Renal cortical epithelial cell (primary cell): ENCODE results near the gene EFCAB13. TPM values are rescaled to one million over a fixed set of nuclear protein-coding genes. Genes with fewer than 3 reads are reported as not detected.

ENCODE experiments used
- DNase-seq: peaks from one replicate; pipeline ENCODE4 v3.0.0-alpha.2; 2011; ENCODE audit warnings: low read depth
- total RNA-seq: library from RNA; depleted of rRNA; stranded (reverse); fragments of >200 nt; gene quantifications from 2 replicates; pipeline ENCODE4 v1.2.3, GENCODE V29; 2014

Gene EFCAB13, protein sequence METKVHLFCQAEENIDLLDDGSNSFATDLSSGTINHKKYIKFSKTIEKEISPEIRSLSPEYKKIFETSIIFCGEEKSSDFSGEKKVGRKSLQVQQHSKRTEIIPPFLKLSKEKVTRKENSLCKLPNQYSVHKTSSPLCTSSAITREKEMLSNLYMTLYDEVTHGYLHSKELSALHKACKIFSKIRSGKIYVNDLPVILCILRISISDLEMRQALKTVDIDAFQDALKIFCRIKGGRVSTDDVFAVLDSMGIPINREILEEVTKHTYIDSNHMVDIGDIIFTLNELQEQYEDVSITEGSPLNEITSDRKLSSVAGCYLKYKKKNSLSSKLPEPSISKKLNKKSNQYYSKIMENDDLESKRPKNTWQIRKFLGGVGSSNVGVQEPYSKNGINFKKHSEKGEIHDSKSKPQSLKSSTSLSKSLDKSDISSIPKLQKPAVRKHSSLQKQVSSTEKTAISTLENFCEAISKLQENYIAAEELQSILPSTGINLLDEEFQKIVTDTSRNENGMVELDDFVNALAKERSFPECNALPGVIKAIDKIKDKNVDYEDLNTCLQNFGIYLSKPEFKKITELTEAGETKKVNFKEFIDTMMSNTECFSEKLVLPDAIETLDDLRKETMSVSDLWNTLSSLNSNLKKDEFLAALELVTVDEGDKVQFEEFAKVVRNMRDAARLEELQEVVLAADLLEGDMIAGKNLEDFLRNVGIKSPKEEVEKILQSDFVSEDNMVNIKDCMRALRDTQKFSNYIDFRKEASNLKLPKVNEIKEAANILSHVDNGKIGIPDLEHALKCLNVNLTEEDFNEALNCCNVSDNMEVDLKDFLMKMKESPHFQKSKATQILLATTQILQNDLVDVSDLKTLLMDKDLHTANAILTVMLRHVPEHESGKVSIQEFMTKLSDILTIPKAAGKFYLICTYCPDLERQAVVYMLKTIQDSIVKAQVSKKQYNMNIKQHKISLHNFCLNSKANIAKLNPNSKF
- total RNA-seq, result 13.7 and 88.4 TPM in 2 replicates

DNA sequence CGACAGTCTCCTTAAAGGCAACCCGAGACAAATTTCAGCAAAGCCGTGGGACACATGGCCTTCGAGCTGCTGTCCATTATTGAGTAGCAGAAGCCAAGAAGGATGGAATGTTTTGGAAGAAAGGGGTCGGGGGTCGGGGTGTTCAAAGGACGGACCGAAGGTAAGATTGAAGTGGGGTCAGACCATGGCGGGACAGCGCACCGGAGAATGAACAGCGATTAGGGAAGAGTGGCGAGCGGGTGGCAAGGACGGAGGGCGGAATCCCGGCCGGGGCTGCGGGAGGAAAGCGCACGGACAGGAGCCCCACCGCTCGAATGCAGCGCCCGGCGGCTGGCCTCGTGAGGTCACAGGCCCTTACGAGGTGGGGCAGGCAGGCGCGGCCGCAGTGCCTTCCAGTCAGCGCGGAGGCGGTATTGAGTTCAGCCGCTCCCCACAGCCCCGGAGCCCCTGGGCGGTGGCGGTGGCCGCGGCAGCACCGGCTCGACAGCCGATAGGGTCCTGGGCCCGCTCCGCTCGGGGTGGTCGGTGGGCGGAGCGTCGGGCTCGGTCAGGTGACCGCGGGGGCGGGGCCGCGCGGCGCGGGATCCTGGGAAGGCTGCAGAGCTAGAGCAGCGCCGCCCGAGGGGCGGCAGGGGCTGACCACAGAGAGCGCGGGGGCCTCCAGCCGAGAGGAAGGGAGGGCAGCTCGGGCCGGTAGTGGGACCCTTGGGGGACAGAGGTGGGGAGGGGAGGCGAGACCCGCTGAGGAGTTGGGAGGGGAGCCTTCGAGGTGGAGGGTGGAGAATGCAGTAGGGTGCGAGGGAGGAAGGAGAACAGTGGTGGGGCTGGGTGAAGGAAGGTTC lies at the start of gene EFCAB13:
Gene EFCAB13, plus strand, starts transcription at position 574 of the 842 bp plus-strand sequence. CDS start 4,399 bp downstream, outside the sequence.
- peak; percentile 70 for DNase-seq

DNA sequence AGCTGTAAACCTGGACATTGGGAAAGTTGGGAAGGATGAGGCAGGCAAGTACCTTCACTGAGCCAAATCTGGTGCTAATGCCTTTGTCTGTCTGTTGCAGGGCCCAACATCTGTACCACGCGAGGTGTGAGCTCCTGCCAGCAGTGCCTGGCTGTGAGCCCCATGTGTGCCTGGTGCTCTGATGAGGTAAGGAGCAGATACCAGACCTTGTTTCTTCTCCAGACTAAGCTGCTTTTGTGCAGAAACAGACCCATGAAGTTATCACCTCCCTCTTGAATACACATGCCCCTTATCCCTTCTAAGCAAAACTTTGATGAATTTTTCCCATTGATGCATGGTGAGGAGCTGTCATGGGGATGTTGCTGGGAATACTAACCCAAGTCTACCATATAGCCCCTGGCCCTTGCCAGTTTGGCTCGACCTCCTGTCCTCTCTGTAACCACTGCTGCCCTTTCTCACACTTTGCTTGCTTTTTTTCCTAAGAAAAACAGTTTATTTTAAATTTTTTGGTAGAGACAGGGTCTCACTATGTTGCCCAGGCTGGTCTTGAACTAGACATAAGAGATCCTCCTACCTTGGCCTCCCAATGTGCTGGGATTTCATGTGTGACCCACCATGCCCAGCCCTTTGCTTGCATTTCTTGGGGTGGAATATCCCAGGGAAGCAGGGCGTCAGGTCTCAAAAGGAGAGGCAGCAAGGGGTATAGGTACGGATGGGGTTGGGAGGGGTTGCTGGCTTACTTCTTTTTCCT lies 49.3 kb upstream of the EFCAB13 start:
- DNase-seq, result no peak

DNA sequence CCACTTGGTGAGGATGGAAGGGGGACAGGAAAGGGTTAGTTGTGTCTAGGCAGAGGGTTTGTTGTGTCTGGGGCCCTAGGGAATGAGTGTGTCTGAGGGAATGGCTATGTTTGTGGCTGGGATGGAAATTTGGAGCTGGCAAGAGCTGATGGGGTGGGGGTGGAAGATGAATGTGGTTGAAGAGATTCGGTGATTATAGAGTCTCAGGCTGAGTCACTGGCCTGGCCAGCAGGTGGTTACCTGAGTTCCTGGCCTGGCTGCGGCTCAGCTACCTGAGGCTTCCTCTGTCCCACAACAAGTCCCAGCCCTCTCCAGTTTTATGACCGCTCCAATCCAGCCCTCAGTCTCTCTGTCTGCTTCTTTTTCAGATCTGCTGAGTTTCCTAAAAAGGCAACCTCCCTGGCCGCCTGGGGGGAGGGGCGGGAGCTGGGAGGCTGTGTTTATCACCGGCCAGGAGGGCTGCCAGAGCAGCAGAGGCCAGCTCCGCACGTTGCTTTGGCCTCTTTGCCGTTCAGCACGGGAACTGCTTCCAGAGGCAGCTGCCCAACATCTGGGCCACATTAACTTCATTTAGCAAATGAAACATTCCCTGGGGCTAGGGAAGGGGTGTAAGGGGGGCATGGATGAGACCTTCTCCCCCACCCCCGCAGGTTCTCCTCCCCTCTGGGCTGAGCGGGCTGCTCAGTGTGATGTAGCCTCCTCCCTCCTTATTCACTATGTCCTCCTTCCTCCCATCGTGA lies 48.3 kb upstream of the EFCAB13 start:
- DNase-seq, result peak; percentile 87

DNA sequence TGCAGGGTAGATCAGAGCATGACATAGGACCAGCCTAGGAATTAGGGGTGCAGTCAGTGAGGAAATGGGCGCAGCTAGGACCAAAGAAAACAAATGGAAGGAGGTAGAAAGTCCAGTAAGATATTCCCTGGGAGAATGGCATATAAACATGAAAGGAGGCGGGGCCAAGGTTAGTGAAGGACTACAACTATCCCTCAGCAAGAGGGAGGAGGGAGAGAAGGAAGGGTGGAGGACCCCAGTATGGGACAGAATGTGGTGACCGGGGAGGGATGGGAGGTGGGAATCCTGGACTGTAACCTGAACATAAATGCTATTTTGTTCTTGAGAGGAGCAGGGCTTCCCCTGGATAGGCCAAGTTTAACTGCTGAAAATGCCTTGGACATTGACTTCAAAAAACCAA lies 47.3 kb upstream of the EFCAB13 start:
- DNase-seq, result no peak

DNA sequence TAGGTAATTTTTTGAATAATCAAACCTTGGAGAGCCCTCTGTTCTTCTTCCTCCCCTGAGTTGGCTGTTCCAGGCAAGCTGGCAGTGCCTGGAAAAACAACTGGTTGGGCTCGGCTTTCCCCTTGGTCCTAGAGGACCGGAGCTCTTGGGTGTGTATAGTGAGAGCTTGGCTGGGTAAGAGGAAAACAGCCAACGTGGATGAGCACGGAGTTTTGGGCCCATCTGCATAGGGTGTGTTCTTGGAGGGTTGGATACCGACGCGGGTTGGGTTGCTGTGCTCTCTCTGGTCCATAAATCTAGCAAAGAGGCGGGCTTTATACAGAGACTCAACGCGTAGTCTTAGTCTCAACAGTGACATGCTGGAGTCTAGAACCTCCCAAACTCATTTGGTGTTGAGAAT lies 46.9 kb upstream of the EFCAB13 start:
- peak; percentile 82 for DNase-seq

DNA sequence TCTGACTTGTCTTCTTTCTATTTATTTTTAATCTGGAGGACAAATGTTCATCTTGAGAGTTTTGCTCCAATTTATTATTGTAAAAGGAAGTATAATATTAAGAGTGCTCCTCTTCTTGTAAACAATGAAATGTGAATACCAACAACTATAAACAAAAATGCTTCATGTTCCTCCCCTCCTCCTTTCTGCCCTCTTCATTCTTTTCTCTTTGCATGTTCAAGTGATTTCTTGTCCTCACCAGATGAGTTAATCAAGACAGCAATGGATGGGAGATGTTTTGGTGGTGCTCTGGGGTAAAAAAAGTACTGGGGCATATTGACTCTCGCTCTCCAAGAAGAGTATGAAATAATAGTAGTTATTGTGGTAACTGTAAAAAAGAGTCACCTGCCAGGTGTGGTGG lies 45.8 kb upstream of the EFCAB13 start:
- no peak for DNase-seq

DNA sequence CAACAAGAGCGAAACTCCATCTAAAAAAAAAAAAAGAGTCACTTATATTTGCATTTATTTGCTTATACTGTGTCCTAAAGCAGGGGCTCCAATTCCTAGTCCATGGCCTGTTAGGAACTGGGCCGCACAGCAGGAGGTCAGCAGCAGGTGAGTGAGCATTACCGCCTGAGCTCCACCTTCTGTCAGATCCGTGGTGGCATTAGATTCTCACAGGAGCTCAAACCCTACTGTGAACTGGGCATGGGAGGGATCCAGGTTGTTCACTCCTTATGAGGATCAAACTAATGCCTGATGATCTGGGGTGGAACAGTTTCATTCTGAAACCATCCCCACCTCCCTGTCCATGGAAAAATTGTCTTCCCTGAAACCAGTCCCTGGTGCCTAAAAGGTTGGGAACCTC lies 45.2 kb upstream of the EFCAB13 start:
- DNase-seq, result no peak

DNA sequence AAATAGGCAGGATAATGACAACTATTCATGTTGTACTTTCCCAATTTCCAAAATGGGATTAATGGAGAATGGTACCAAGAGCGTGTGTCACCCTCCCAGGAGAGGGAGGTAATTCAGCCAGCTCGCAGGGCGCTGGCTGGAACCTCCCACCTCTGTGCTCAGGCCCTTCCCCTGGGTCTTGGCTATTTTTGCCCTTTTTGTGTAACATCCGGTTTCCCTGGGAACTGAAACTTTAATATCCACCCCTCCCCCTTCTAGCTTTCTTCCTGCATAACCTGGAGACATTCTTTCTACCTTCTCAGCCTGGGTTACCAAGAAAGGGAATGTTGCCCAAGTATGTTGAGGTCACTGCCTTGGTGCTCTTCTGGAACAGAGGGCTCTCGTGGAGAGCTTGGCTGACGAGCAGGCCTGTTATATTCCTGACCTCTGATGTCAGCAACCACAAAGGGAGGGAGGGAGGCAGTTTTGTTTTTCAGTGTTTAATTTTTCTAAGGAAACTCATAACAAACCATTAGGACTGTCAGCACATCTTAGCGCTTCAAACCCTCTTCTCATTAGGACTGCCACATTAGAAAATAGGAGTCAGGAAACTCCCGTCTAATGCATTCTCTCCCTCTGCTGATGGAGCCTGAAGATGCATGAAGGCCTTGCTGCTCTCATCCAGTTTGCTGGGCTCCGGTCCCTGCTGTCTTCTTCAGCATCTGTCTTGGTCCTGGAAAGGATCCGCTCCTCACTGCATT lies 44.5 kb upstream of the EFCAB13 start:
- DNase-seq, result peak; percentile 100

DNA sequence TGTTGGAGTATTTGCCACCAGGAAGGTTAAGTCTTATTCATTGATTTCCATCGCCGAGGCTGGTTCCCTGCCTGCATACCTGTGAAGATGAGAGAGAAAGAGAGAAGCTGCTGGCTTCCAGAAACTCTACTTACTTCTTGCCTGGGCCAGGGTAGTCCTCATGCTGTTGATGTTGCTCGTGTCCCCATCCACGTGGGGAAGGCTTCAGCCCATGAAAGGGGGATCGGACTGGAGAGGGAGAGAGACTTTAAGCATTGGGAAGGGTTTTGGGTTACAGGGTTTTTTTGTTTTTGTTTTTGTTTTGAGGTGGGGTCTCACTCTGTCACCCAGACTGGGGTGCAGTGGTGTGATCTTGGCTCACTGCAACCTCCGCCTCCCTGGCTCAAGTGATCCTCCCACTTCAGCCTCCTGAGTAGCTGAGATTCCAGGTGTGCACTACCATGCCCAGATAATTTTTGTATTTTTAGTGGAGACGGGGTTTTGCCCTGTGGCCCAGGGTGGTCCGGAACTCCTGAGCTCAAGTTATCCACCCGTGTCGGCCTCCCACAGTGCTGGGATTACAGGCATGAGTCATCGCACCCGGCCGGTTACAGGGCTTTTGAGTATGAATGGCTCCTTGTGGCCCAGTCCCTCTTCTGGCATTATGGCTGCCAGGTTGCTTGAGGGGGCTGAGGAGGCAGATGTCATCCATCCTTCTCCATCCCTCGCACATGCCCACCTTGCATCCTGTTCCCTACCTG lies 43.5 kb upstream of the EFCAB13 start:
- peak; percentile 92 for DNase-seq

DNA sequence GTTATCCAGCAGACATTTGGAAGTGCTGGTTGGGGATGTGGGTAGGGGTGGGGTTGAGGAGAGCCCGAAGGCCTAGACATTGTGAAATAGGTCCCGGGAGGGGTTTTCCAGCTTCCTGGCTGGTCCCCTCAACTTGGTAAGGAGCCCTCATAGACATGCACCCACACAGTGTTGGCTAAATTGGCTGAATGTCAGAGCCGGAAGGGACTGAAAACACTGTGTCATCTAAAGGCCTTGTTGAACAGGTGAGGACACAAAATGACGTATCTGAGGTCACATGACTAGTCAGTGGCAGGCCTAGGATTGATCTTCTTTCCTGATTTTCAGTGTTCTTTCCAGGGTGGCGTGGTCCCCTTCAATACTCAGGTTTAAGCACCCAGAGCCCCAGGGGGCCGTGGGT lies 42.5 kb upstream of the EFCAB13 start:
- no peak for DNase-seq

DNA sequence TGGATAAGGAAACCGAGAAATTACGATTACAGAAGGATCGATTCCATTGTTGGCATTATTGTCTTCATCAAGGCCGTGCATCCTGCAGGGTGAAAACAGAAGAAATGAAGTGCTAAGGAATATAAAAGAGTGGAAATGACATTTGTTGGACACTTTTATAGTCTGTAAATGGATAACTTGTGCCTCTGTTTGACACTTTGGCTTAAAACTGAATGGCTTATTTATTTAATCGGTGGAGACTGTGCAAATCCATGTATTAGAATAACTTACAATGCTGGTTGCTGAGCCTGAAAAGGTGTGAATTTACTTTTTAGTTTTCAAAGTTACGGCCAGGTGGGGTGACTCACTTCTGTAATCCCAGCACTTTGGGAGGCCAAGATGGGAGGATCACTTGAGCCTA lies 38.8 kb upstream of the EFCAB13 start:
- DNase-seq, result peak; percentile 46

DNA sequence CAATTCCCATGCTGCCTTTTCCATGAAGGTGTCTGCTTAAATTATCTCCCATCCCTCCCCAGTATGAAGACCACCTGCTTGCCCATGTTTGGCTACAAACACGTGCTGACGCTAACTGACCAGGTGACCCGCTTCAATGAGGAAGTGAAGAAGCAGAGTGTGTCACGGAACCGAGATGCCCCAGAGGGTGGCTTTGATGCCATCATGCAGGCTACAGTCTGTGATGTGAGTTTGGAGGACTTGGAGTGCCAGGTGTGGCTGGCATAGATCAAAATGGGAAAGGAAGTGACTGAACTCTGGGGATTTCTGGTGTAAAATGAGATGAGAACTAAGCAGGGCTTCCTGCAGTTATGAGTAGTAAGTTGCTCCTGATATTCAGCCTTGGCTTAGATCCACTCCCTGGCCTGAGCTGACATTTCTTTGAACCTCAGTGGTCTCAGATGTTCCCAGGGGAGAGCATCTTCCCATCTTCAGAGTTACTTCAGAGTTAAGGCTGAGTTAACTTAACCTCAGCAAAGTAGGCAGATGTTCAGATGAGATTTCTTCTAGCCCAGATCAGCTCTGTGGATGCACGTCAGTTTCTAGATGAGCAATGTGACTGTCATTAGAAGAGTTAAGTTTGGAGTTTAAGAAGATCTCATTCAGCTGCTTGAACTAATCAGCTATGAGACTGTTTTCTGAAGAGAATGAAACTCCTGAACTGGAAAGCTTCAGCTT lies 37.4 kb upstream of the EFCAB13 start:
- DNase-seq, result no peak

DNA sequence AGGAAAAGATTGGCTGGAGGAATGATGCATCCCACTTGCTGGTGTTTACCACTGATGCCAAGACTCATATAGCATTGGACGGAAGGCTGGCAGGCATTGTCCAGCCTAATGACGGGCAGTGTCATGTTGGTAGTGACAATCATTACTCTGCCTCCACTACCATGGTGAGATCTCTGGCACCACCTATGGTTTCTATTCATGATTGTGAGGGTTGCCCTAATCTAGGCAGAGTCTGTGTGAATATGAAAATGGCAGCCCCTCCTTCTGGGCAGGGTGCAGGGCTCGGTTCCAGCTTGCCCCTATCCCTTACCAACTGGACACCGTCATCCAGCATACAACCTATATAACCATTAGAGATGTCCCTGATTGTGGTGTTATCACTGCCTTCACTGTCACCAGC lies 36.7 kb upstream of the EFCAB13 start:
- DNase-seq, result no peak

DNA sequence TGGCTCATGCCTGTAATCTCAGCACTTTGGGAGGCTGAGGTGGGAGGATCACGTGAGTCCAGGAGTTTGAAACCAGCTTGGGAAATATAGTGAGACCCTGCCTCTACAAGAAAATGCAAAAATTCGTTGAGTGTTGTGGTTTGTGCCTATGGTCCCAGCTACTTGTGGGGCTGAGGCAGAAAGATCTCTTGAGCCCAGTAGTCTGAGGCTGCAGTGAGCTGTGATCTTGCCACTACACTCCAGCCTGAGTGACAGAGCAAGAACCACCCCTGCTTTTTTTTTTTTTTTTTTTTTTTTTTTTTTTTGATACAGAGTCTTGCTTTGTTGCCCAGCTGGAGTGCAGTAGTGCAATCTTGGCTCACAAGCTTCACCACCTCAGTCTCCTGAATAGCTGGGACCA lies 36.1 kb upstream of the EFCAB13 start:
- no peak for DNase-seq

DNA sequence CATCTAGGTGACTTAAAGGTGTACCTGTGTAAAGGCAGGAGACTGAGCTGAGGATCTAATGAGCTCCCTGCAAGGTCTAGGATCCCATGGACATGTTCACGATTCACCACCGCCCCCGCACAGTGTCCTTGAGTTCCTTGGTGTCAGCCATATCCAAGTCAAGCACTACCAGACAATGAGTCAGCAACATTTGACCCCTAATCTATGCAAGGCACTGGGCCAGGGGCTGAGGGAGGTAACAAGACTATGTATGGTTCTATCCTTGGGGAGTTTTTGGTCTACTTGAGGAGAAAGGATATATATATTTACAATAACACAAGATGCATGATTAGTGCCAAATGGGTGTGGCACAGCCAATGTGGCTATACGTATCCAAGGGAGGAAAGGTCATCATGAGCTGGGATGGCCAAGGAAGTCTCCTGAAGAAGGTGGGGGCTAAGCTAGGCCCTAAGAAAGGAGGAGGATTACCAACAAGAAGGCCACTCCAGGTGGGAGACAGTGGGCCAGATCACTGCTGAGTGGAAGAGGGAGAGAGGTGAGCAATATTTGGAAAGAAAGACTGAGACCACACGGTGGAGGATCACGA lies 35.1 kb upstream of the EFCAB13 start:
- no peak for DNase-seq

DNA sequence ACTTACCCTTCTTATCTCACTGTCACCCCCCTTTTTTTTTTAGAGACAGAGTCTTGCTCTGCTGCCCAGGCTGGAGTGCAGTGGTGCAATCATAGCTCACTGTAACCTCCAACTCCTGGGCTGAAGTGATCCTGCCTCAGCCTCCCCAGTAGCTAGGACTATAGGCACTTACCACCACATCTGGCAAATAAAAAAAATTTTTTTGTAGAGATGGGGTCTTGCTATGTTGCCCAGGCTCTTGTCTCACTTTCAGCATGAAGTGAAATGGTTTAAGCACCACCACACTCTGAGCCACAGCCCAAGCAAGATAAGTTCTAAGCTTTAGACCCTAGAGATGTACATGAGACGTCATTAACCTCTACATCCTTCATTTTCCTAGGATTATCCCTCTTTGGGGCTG lies 34.5 kb upstream of the EFCAB13 start:
- no peak for DNase-seq

DNA sequence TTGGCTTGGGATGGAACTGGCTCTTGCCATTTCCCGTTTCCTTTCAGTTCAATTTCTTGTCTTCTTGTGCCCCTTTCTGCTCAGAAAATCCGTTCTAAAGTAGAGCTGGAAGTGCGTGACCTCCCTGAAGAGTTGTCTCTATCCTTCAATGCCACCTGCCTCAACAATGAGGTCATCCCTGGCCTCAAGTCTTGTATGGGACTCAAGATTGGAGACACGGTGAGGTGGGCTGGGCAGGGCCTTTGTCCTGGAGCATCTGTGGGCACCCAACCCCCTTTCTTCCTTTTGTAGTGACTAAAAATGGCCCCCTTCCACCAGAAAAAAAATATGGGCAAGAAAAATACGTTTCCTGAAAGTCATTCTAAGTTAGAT lies 32.9 kb upstream of the EFCAB13 start:
- no peak for DNase-seq
